LNCAP (cell line): Measurements from ENCODE around the gene WWOX.

Experiments
- TF ChIP-seq, protein P1 (sequence below): fragments of 450-650 bp; IDR thresholded peaks from 2 replicates; pipeline ENCODE4 v1.5.1; 2017; ENCODE audit warnings: mild to moderate bottlenecking

The WWOX gene

DNA sequence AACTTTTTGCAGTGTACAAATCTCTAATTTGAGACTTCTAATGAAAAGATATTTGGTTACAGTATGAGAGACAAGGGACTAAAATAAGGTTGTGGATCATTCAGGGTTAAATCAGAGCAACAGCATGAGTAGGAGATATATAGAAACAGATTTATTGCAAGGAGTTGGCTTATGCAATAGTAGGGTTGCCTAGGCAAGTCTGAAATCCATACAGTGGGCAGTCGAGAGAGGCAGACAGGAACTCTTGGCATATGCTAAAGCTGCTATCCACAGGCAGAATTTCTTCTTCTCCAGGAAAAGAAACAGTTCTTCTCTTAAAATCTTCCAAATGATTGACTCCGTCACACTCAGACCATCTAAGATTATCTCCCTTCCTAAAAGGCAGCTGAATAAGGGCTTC lies 1000.3 kb downstream of the WWOX start:
- TF ChIP-seq, protein P1, sequence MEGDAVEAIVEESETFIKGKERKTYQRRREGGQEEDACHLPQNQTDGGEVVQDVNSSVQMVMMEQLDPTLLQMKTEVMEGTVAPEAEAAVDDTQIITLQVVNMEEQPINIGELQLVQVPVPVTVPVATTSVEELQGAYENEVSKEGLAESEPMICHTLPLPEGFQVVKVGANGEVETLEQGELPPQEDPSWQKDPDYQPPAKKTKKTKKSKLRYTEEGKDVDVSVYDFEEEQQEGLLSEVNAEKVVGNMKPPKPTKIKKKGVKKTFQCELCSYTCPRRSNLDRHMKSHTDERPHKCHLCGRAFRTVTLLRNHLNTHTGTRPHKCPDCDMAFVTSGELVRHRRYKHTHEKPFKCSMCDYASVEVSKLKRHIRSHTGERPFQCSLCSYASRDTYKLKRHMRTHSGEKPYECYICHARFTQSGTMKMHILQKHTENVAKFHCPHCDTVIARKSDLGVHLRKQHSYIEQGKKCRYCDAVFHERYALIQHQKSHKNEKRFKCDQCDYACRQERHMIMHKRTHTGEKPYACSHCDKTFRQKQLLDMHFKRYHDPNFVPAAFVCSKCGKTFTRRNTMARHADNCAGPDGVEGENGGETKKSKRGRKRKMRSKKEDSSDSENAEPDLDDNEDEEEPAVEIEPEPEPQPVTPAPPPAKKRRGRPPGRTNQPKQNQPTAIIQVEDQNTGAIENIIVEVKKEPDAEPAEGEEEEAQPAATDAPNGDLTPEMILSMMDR, result no peak

DNA sequence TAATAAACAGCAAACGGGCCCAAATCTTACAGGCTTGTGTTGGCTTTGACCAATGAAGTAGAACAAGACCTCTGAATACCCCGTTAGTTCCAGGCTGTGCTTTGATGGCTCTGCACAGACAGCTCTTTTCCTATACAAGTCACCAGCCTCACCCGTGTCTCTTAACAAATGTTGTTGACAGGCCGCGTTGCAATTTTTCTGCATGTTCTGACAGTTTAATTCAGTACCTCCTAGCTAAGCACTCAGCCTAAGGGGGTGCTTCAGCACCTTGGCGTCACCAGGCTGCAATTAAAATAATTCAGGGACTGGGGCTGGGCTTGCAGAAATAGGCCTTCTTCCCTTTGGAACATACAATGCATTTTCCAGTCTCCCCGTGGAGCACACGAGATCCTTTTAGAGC lies 1001.0 kb downstream of the WWOX start:
- TF ChIP-seq, protein P1, result no peak

DNA sequence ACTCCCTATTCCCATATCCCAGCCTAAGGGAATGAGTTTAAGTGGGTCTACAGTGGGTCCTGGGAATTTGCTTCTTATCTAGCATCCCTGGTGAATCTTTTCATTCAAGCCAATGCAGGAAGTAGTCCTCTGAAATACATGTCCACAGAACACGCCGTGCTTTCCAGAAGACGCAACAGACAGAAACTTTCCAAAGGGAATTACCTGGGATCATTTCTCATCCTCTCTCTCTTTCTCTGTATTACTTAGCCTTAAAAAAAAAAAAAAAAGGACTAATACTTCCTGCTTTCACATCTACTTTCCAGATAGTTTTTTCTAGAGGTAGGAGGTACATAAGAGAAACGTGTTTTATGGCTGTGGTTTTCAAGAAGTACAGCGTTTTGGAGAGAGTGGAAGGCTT lies 1002.0 kb downstream of the WWOX start:
- TF ChIP-seq, protein P1, result no peak

DNA sequence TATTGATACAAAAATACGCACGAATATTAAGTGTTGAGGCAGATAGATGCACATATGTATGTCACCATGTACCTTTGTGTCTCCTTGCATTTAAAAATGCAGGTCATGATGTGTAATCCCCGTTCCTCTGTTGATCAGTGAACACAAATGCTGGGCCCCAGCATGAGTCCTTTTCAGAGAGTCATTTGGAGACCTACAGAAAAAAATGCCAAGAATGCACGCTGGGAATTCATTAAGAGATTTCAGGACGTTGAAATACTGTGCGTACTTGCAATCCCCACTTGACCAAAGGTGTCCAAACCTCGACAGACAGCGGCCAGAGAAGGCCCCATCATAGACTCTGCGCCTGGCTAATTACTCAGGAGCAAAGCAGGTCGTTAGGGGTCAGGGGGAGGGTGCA lies 1005.1 kb downstream of the WWOX start:
- TF ChIP-seq, protein P1, result no peak

DNA sequence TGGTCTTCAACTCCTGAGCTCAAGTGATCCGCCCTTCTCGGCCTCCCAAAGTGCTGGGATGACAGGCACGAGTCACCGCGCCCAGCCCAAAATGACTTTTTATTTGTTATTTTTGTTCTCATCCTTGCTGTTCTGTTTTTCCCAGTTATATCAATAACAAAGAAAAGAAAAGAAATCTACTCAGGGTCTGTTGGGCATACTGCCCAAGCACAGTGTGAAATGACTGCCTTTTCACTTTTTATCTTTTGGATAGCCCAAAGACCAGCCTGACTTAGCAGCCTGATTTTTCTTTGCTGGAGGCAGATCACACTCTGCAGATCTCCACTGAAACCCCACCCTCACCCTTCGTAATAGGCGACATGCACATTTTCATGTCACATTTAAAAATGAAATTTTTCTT lies 1007.8 kb downstream of the WWOX start:
- TF ChIP-seq, protein P1, result no peak

DNA sequence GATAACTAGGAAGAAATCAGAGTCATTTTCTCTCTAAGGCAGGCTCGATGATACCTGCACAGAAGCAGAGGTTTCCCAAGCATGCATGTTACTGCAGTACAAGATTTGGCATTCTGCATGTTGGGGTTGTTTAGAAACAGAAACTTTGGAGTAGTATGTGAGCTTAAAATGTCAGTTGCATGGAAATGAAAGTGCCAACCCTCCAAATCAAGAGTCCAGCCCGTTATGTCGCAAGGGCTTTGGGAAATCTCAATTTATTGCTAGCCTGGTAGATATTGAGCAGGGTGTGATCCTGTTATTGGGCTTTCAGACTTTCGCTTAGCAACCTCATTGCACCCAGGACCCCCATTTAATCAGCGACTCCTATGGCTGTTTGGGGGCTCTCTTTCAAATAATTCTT lies 1010.3 kb downstream of the WWOX start:
- TF ChIP-seq, protein P1, result no peak

DNA sequence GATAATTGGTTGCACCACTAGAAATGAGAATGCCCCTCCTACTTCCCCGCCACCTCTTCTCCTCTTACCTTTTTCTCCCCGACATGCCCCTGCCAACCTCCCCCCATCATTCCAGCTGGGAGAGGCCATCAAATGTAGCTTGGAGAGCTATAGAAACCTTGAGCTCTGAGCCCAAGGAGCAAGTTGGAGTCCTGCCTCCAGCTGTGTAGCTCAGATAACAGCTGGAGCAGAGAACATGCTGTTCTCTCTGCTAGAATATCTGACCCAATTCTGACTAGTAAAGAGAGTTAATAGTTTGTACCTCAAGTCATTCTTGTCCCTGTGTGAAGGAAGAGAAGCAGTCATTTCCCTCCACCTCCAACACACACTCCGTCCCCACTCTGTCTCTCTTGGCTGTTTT lies 1010.8 kb downstream of the WWOX start:
- TF ChIP-seq, protein P1, result no peak

DNA sequence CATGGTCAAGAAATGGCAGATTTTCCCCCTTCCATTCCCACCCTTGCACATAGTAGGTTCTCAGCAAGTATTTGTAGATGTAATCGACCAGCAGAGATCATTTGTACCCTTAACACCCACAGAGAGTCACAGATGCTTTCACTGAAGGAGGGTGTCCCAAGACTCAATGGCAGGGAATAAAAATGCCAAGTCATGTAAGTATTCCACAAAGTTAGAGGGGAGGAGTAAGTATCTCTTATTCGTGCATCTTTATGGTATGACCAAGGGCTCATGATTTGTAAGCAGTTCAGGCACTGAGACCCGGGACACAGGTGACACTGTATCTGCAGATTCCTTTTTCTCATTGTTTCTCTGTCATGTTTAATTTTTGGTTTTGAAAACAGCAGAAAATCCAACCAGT lies 1011.5 kb downstream of the WWOX start:
- TF ChIP-seq, protein P1, result no peak
